AG10803 (cell line): Measurements from ENCODE around the gene WDR70.

Source experiments
- DNase-seq: peaks from one replicate; pipeline ENCODE4 v3.0.0; 2010; ENCODE audit warnings: low read depth
- H3K4me3 ChIP-seq: 2 replicates; pipeline ENCODE4 v1.5.1; 2011; ENCODE audit warnings: mild to moderate bottlenecking, low read length, control low read depth
- CTCF ChIP-seq: conservative IDR thresholded peaks from 2 replicates; pipeline ENCODE4 v1.5.1; 2011; ENCODE audit warnings: mild to moderate bottlenecking, low read length, control low read depth, inconsistent platforms

The WDR70 gene

GRCh38 chr5:37738057-37738691 lies 359.1 kb downstream of the WDR70 start:
- peak overlapping the region; percentile 3; the same call in 1 of the 2 replicates for H3K4me3 ChIP-seq
- no peak for TF ChIP-seq CTCF
- DNase-seq: peak; percentile 97

GRCh38 chr5:37738865-37739488 lies 359.9 kb downstream of the WDR70 start:
- DNase-seq: no peak
- no peak overlapping the region for H3K4me3 ChIP-seq
- TF ChIP-seq CTCF: no peak

- no peak for TF ChIP-seq CTCF
- H3K4me3 ChIP-seq: no peak overlapping the region
- peak; percentile 89 for DNase-seq
These were observed 360.7 kb downstream of the WDR70 start for GRCh38 chr5:37739817-37740261.

GRCh38 chr5:37740331-37741066 lies 361.4 kb downstream of the WDR70 start:
- H3K4me3 ChIP-seq: no peak overlapping the region
- peak; percentile 93 for DNase-seq
- TF ChIP-seq CTCF: no peak; the same call in 1 of the 2 replicates

- no peak overlapping the region for H3K4me3 ChIP-seq
- DNase-seq: no peak
- TF ChIP-seq CTCF: no peak
These were observed 363.0 kb downstream of the WDR70 start for GRCh38 chr5:37742111-37742510.

- no peak for TF ChIP-seq CTCF
- DNase-seq: peak; percentile 44
- no peak overlapping the region for H3K4me3 ChIP-seq
These were observed 372.1 kb downstream of the WDR70 start for GRCh38 chr5:37751227-37751626.

- no peak for TF ChIP-seq CTCF
- no peak for DNase-seq
- H3K4me3 ChIP-seq: no peak overlapping the region
These were observed 375.9 kb downstream of the WDR70 start for GRCh38 chr5:37754976-37755375.
